Measurements from ENCODE around the gene MDFI.
"Not testable (repeated sequence)": the region's sequence is repeated elsewhere in the genome, so short reads cannot be mapped to it uniquely, and the experiment has no call there.

MDFI gene

DNA sequence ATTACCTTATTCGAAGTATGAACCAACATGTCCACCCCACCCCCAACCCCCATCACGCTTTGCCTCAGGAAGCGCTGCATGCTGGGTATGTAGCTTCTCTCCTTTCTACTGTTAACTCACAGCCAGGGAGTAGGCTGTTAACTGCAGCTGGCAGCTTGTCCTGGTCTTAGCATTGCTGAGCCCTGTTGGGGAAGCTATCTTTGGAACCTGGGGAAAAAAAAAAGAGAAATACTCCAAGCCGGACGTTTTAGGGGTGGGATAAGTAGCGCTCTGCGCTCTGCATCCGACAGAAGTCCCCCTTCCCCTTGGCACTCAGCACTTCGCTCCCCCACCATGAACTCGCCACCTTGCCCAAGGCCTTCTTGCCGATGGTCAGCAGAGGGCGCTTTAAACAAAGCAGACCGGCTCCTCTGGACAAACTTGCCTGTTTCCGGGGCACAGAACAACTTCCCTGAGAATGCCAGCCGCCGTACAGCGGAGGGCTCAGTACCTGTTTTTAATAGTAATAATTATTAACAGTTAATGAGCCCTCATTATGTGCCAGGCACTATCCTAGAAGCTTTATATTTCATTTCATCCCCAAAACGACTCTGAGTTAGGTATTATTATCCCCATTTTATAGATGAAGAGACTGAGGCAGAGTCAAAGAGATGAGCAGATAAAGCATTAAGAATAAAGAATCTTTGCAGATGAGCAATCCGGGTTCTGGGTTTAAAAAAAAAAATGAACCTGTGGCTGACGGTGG is 35.2 kb upstream of the MDFI start:
- DNase-seq = peak; percentile 76 to 77

DNA sequence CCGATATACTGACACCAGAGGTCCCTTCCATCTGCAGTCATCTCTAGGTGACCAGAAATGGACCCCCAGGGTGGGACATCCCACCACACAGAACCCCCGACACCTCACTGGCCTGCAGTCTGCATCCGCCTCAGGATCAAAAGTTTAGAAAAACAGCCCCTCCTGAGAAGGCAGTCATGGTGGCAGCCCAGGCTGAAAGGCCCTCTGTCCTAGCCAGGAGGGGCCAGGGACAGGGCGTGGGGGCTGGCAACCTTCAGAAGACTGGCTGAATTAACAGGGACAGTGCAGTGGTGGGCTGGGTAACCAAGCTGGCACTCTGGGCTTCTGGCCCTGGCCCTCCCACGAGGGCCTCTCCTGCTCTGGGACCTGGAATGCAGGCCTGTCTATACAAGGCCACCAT is 34.3 kb upstream of the MDFI start:
- DNase-seq = no peak

DNA sequence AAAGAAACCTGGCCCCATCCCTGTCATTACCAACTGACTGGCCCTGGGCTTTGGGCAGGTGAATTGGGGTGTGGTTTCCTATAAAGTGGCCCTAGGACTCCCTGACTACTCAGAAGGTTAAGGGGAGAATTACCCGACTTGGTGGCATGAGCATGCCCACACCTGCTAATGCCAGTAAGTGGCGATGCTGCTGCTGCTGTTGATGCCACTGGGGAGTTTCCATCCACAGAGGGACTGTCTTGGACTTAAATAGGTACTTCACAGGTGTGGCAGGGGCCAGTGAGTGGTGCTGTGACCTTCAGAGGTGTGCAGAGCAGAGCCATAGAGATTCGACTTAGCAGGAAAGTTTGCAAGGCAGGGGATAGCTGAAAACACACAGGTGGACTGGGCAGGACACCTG is 32.6 kb upstream of the MDFI start:
- no peak for DNase-seq

DNA sequence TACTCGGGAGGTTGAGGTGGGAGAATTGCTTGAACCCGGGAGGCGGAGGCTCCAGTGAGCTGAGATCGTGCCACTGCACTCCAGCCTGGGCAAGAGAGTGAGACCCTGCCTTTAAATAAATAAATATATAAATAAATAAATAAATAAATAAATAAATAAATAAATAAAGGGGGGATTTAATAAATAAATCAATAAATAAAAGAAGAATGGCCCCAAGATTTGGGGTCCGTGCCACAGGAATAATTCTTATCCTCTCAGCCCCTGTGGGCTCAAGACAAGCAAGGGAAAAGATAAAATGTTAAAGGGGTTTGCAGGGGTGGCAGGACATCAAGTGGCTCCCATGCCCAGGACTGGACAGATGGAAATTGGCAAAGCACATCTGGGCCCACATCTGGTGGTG is 31.2 kb upstream of the MDFI start:
- no peak for DNase-seq

DNA sequence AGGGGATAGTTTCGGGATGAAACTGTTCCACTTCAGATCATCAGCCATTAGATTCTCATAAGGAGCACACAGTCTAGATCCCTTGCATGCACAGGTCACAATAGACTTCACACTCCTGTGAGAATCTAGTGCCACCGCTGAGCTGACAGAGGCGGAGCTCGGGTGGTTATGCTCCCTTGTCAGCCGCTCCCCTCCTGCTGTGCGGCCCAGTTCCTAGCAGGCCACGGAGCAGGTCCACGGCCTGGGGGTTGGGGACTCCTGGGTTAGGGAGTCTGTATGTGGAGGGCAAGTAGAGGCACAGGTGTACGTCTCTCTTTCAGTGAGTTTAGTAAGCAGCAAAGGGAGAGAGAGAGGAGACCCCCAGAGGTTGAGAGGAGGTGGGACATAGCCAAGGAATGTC is 30.5 kb upstream of the MDFI start:
- DNase-seq = no peak

DNA sequence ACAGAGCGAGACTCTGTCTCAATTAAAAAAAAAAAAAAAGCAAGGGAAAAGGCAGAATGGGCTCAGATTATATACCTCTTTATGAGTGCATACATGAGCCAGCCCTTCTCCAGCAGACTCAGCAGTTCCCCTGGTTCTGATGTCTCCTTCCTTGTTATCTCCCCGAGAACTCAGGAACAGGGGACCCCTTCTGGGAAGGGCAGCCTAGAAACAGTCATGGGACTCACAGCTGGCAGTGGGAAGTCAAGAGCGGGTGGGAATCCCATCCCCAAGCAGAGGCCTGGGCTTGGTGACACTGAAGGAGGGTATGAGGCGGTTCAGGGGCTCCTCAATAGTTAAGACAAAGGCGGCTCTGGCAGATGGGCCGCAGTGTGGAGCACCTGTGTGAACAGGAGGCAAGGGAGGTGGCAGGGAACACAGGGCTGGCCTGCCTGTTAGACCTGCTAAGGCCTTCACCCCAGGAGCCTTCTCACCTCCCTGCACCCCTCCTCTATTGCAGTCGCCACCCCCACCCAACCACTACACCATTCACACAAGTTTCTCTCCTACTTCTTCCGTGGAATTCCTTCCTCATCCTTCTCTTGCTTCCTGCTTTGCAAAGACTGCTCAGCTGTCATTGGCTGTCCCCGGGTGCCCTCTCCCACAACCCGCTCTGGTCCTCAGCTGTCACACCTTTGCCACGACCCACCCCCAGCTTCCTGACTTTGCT is 29.7 kb upstream of the MDFI start:
- no peak for DNase-seq

DNA sequence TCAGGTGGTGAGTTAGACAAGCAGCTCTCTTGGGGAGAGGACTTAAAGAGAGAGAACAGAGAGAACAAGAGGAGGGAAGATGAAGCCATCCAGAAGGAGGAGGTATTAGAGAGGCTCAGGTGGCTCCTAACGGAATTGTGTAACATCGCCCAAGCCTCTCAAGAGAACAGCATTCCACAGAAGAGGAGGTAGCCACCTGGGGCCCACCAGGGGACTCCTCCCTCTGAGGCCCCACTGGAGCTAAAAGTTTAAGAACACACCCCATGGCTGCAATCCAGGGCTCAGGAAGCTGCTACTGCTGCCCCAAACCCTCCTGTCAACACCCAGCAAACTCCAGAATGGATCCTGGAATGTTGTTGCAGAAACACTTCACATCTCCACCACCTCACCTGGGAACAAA is 23.6 kb upstream of the MDFI start:
- no peak for DNase-seq

DNA sequence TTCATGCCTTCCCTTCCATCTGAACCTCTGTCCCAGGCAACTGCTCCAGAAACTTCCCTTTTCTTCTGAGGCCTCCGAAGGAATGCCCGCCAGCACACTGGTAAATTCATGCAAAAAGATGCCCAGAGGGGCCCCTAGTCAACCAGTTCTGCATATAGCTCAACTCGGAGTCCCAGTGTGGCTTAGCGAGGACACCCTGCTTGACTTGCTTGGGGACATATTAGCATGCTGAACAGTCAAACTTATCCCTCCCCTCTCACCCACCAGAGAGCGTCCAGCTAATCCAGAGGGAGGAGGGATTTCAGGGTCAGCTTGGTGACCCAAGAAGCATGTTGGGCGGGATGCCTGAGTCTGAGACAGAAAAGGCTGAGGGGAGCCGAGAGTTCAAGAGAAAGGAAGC is 23.0 kb upstream of the MDFI start:
- no peak for DNase-seq

DNA sequence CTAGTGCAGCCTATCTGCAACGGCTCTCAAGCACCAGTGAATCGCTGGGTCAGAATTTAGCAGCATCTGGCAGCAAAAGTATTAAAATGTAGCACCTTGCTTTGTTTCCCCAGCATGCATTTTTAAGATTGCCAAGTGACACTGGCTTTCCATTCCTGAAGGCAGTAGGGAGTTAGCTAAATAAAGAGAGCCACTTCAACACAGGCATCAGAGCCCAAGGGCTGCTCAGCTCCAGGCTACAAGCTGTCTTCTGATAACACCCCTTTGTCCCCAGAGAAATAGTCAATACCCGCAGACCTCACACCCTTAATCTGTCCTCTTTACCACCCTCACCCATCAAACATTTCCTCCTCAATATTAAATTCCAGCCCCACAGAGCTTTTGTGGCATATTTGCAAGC is 19.7 kb upstream of the MDFI start:
- no peak for DNase-seq

DNA sequence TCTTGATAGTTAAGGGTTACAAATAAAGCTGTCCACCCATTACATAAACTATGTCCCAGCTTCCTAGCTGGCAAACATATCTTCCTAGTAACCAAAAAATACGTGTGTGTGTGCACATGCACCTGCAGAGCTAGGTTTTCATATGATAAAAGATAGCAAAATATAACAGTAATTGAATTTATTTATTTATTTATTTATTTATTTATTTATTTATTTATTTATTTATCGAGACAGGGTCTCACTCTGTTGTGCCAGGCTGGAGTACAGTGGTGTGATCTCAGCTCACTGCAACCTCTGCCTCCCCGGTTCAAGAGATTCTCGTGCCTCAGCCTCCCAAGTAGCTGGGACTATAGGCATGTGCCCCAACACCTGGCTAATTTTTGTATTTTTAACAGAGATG is 19.1 kb upstream of the MDFI start:
- DNase-seq = not testable (repeated sequence)

DNA sequence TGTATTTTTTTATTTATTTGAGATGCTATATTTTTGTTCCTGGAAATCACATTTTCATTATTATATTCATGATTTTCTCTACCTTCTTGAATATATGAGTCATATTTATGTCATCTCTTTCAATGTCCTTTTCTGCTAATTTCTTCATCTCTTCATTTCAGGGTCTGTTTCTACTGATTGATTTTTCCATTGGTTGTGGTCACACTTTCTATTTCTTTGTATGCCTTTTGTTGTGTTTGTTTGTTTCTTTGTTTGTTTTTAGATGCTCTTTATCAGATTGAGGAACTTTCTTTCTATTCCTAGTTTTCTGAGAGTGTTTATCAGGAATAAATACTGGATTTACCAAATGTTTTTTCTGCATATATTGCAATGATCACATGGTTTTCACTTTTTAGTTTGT is 16.9 kb upstream of the MDFI start:
- DNase-seq = no peak

DNA sequence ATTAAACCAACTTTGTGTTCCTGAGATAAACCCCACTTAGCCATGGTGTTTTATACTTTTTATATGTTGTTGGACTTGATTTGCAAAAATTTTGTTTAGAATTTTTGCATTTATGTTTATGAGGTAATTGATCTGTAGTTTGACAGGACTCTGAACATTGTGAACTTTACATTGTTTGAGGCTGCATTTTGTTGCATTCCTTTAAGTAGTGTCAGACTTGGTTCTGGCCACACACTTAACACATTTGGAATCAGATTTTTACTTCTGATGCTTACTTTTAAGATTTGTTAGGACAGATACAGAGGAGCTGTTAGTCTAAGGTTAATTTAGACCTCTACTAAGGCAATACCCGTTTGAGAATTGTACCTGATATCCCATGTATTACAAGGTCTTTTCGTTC is 16.5 kb upstream of the MDFI start:
- DNase-seq = no peak

DNA sequence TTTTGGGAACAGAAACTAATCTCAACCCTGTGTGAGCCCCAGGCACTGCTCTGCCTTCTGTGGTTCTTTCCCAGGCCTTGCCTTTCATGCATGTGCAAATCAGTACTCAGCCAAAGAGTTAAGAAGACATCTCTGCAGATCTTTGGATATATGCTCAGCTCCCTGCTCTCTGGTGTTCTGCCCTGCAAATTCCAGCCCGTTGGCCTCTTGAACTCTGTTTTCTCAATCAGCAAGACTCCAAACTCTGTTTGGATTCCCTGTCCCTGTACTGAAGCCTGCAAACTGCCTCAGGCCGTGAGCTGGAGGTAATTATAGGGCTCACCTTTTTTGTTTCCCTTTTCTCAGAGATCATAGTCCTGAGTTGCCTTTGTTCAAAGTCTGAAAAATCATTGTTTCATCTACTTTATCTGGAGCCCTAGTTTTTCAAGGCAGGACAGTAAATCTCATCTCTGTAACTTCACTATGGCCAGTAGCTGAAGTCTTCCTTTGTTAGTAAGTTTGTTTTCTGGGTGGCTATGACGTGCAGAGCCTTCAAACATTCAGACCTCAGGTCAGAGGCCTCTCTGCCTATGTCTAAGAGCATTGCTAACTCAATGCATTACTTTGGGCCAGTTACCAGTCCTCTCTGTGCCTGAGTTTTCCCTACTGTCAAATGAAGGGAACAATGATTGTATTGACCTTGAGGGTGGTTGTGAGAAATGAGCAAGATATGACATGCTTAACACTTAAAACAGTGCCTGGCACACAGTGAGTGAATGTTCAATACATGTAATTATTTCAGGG is 15.9 kb upstream of the MDFI start:
- no peak for DNase-seq

DNA sequence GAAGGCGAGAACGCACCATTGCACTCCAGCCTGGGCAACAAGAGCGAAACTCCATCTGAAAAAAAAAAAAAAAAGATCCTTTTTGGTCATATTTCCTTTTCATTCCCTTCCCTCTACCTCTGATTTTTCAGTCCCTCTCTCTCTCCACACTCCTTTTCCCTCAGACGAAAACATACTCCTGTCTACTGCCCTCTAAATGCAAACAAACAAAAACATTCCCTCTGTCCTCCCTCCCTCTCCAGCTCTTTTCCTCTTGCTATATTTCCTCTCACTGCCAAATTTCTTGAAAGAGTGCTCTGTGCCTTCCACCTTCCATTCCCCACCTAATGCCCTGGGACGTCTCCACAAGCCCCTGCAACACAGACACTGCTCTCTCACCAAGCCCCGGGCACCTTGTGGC is 14.9 kb upstream of the MDFI start:
- no peak for DNase-seq

DNA sequence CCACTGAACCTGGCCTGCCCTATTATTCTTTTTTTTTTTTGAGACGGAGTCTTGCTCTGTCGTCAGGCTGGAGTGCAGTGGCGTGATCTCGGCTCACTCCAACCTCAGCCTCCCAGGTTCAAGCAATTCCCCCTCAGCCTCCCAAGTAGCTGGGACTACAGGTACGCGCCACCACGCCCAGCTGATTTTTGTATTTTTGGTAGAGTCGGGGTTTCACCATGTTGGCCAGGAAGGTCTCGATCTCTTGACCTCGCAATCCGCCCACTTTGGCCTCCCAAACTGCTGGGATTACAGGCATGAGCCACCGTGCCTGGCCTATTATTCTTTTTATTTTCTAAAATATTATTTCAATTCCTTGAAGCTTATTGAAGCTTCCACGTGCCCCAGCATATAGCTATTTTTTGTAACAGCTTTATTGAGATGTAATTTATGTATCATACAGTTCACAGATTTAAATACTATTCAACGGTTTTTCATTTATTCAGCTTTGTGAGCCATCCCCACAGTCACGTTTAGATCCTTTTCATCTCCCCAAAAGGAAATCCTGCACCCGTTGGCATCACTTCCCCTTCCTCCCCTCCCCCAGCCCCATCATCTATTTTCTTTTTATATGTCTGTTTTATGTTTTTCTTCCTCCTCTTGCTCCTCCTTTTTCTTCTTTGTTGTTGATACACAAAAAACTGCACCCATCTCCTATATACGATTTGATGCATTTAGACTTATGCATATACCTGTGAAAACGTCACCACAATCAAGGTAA is 13.5 kb upstream of the MDFI start:
- DNase-seq = no peak

DNA sequence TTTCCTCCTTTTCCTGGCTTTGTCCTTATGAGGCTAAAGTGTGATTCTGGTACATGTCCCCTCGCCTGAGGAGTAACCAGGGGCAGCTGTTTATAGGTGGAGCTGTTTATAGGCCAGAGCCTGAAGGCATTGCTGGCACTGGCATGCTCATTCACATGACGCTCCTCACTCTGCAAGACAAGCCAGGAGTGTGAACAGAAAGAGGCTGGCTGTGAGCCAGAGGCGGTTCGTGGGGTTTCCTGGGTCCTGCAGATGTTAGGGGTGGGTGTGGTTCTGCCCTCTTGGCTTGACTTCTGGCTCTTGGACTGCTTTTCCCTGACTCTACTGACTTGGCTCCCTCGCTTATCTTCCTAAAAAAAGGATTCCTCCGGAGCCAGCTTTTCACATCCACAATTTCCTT is 12.8 kb upstream of the MDFI start:
- DNase-seq = no peak

DNA sequence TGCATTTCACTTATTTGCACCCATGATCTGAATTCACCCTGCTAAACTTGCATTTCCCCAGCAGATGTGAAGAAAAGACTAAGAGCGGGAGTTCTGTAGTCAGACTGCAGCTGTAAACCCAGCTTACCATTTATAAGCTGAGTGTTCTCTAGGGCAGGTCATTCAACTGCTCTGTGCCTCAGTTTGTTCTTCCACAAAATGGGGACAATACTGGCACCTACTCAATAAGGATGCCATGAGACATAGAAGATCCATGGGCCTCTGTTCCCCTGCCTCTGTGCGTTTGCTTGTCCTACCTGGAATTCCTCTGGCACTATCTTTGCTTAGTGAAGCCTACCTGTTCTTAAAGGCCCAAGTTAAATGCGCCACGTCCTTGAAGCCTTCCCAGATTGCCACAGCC is 12.2 kb upstream of the MDFI start:
- DNase-seq = no peak

DNA sequence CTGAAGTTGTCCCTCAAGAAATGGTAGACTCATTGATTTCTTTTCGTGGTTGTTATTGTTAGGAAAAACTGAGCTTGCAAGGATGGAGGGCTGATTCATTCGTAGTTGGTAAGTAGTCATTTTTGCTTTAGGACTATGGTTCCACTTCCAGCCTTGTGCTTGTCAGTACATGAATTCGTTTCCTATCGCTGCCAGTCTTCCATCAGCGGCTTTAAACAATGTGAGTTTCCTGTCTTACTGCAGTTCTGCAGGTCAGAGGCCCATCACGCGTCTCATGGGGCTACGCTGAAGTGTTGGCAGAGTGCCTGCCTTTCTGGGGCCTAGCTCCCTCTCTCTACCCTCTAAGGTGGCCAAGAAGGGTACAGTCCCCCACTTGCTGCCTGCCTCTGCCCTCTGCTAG is 11.4 kb upstream of the MDFI start:
- no peak for DNase-seq

DNA sequence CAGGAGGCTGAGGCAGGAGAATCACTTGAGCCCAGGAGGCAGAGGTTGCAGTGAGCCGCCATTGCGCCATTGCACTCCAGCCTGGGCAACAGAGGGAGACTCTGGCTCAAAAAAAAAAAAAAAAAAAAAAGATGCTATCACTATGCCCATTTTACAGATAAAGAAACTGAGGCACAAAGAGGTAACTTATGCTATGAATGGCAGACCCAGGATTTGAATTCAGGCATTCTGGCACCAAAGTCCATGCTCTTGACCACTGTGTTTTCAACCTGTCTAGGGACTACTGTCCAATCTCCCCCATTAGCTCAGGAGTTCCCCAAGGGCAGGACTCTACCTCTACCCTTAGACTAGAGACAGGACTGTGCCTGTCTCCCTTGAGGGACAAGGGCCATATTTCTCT is 9.1 kb upstream of the MDFI start:
- no peak for DNase-seq

DNA sequence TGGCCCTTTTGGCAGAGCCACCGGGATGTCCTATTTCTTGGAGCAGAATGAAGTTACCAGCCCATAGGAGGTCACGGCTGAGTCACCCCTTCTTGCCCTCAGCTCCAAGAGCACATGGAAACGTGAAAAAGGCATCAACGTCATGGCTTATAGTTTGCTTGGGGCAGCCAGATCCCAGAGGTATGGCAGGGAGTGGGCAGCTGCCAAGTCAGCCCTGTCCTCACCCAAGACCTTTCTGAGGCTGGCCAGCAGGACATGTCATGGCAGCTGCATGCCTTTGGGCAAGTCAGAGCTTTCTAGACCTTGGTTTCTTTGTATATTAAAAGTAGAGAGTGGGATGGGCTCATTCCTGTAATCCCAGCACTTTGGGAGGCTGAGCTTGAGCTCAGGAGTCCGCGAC is 8.2 kb upstream of the MDFI start:
- no peak for DNase-seq

DNA sequence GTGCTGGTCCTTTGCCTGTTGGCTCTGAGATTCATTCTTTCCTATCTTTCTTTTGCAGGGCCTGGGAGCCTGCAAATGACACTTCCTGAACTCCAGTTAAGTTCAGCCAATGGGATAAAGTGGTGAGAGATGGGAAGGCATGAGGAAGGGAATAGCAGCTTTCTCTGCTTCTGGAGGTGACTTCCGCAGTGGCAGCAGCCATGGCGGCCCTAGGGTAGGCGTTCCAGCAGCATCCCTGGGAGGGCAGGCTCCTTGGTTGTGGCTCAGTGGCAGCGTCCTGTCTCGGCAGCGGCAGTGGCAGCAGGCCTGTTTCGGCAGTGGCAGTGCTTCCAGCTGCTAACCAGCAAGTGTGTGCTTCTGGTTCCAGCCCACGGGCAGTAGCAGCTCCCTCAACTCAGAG is 7.3 kb upstream of the MDFI start:
- no peak for DNase-seq

DNA sequence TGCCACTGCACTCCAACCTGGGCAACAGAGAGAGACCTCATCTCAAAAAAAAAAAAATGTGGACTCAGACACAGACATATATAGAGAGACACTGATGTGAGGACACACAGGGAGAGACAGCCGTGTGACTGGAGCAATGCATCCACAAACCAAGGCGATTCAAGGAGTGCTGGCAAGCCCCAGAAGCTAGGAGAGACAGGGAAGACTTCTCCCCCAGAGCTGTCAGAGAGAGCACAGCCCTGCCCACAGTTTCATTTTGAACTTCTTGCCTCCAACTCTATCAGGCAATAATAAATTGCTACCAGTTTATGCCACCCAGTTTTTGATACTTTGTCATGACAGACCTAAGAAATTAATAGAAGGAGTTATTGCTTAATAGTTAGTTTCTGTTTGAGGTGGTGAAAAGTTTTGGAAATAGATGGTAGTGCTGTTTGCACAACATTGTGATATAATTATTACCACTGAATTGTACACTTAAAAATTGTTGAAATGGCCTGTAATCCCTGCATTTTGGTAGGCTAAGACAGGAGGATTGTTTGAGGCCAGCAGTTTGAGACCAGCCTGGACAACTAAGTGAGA is 5.1 kb upstream of the MDFI start:
- DNase-seq = no peak

DNA sequence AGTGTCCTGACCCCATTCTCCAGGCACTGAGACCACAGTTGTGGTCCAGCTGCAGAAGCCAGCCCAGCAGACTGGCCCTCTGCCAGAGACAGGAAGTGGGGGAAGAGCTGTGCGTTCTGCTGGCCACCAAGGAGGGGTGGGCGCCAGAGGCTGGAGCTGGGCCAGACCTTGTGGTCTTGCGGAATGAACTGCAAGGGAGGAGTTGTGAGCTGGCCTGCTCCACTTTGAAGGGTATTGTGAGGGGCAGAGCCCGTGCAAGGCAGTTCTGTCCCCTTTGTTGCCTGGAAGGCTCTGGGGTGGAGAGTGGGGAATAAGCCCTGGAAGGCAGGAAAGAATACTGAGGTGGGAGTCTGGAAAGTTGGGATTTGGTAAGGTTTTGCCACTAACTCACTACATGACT is 3.6 kb upstream of the MDFI start:
- DNase-seq = no peak

All from stimulated activated CD4-positive, alpha-beta T cell treated with anti-CD3 and anti-CD28 coated beads, Interleukin-2, amount 100 ng/mL, for 48 hours (primary cell).